Measurements from ENCODE around the gene MKNK1.

- TF ChIP-seq POLR2A (IDR thresholded peaks at IDR 0.05; ENCODE audit: low read depth, low read length) (no peak), POLR2AphosphoS5 (IDR thresholded peaks at IDR 0.05; ENCODE audit: low read depth, low read length) (no peak)
Observed at GRCh38 chr1:46543382-46543760, 60.7 kb downstream of the MKNK1 start.
